ENCODE results near the gene NHERF2. TPM values are rescaled to one million over a fixed set of nuclear protein-coding genes. Genes with fewer than 3 reads are reported as not detected.

Gene NHERF2
- total and polyA plus RNA-seq, 2 experiments from 2014 or later = 12.0 to 16.5 TPM

DNA sequence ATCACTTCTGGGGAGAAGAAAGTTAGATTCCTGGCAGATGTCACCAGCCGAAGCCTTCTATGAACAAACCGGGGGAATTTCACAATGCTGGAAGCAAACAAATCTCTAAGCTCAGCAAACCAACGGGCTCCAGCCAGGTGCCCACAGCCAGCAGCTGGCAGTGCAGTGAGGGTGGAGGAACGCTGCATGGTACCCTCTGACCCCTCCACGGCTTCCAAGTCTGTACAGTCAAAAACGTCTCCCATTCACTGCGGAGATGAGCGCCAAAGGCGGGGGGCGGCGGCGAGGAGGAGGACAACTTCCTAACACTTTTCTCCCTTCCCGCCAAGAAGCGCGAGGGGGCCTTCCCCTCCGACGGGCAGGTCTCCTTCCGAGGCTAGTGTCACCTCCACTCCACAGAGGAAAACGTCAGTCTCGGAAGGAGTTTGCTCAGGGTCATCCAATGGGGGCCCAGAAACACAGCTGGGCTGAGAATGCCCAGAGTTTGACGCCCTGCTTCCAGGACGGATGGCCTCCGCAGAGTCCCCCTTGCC is 18.0 kb upstream of the NHERF2 start (continued):
- TF ChIP-seq CREB1 (CRISPR knock-in tag; IDR thresholded peaks at IDR 0.05; ENCODE audit: low read depth) = no peak
- TF ChIP-seq JUNB (IDR thresholded peaks at IDR 0.05; ENCODE audit: unreplicated experiment) = no peak
- no peak for TF ChIP-seq ZNF114 (CRISPR knock-in tag; IDR thresholded peaks at IDR 0.05)
- no peak for TF ChIP-seq REST (IDR thresholded peaks at IDR 0.05; ENCODE audit: unreplicated experiment)

DNA sequence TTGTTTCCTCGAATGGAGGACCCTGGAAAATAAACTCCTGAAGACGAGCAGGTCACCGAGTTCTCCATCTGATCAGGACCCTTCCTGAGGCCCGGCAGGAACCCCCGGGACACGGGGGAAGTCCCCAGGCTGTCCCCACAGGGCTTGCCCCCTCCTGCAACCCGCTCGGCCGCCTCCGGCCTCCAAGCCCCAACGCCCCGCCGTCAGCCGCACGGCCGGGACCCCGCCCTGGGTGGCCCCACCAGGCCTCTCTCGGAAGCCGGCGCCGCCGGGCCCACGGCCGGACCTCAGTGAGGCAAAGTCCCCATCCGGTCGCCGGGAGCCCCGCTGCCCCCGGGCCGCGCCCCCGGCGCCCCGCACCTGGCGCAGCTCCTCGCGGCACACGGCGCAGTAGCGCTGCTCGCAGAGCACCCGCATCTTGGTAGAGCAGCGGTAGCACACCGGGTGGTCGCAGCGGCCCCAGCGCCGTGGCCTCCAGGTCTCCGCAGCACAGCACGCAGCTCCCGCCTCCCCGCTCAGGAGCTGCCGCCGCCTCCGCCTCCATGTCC is 17.5 kb upstream of the NHERF2 start:
- H3K79me2 ChIP-seq (replicated peaks; ENCODE audit: insufficient read depth) = peaks cover 37% of the 10 kb centered on the region
- Mint-ChIP-seq H3K4me1 (peaks cover 36% of the 10 kb centered on the region), H3K36me3 (ENCODE audit: low read depth) (peaks cover 11% of the 10 kb centered on the region), H3K4me3 (peak overlapping the region; percentile 74), H3K27me3 (ENCODE audit: insufficient read depth, low read depth, poor library complexity) (peaks cover 14% of the 10 kb centered on the region), H3K9me3 (no peaks in the 10 kb centered on the region), H3K27ac (no peak overlapping the region)
- H2AFZ ChIP-seq = no peak overlapping the region
- no peaks in the 10 kb centered on the region for H3K36me3 ChIP-seq (ENCODE audit: insufficient read depth)
- H3F3A ChIP-seq (replicated peaks; ENCODE audit: low read depth) = peaks cover 22% of the 10 kb centered on the region; the same call in 1 of the 2 replicates
- H3K9me2 ChIP-seq (ENCODE audit: insufficient read depth) = no peaks in the 10 kb centered on the region
- H3K4me1 ChIP-seq (ENCODE audit: insufficient read depth) = peaks cover 20% of the 10 kb centered on the region
- no peaks in the 10 kb centered on the region for H3K27me3 ChIP-seq (ENCODE audit: insufficient read depth)
- peaks cover 35% of the 10 kb centered on the region for H4K20me1 ChIP-seq (replicated peaks; ENCODE audit: insufficient read depth)
- H3K27ac ChIP-seq (ENCODE audit: low read depth) = 0 out of 2 replicates have a peak overlapping the region, but pooled peaks have one; percentile 45
- ATAC-seq = peak; percentile 3; the same call in 2 of the 3 replicates
- H3K4me3 ChIP-seq = peak overlapping the region; percentile 91
- DNase-seq (ENCODE audit: low spot score) = no peak
- H3K4me2 ChIP-seq = peak overlapping the region; percentile 97
- TF ChIP-seq CREB1 (CRISPR knock-in tag; IDR thresholded peaks at IDR 0.05; ENCODE audit: low read depth) (no peak), STAT1 (IDR thresholded peaks at IDR 0.05; ENCODE audit: unreplicated experiment) (no peak), NANOG (IDR thresholded peaks at IDR 0.05; ENCODE audit: borderline replicate concordance) (no peak), CTCF (conservative IDR thresholded peaks at IDR 0.05; ENCODE audit: low read depth in 2 of 2) (no peak), ZNF331 (CRISPR knock-in tag; IDR thresholded peaks at IDR 0.05; ENCODE audit: low read depth) (no peak), EZH2phosphoT487 (IDR thresholded peaks at IDR 0.05; ENCODE audit: unreplicated experiment) (no peak), EZH2 (IDR thresholded peaks at IDR 0.05; ENCODE audit: low read depth, unreplicated experiment) (no peak), JUNB (IDR thresholded peaks at IDR 0.05; ENCODE audit: unreplicated experiment) (no peak), ZNF462 (CRISPR knock-in tag; IDR thresholded peaks at IDR 0.05) (no peak), ZNF114 (CRISPR knock-in tag; IDR thresholded peaks at IDR 0.05) (no peak)
- TF ChIP-seq, protein P1, sequence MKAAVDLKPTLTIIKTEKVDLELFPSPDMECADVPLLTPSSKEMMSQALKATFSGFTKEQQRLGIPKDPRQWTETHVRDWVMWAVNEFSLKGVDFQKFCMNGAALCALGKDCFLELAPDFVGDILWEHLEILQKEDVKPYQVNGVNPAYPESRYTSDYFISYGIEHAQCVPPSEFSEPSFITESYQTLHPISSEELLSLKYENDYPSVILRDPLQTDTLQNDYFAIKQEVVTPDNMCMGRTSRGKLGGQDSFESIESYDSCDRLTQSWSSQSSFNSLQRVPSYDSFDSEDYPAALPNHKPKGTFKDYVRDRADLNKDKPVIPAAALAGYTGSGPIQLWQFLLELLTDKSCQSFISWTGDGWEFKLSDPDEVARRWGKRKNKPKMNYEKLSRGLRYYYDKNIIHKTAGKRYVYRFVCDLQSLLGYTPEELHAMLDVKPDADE (IDR thresholded peaks at IDR 0.05) = no peak
